Thyroid gland (tissue), 4 donors: ENCODE results near the gene RCE1.
"Not testable (repeated sequence)": the region's sequence is repeated elsewhere in the genome, so short reads cannot be mapped to it uniquely, and the experiment has no call there.

ENCODE experiments used
- CTCF ChIP-seq, 6 experiments: fragments of 200-600 bp in 3 of 6; fragments of 450-650 bp in 3 of 6; sonication (generic) in 3 of 6; IDR thresholded peaks; one replicate each; pipeline ENCODE4 v1.5.1; 2016 to 2019; ENCODE audit warnings: antibody characterized with exemption in 6 of 6, mild to moderate bottlenecking in 2 of 6, inconsistent platforms in 1 of 6, moderate library complexity in 1 of 6
- POLR2A ChIP-seq, 2 donors: fragments of 450-650 bp; IDR thresholded peaks; one replicate each; pipeline ENCODE4 v1.6.1; 2017; ENCODE audit warnings: antibody characterized with exemption in 2 of 2, mild to moderate bottlenecking in 2 of 2, moderate library complexity in 1 of 2

- not testable (repeated sequence) for TF ChIP-seq POLR2A, CTCF (IDR thresholded peaks at IDR 0.05)
These were observed 43.4 kb upstream of the RCE1 start for GRCh38 chr11:66799815-66800214.
